OCI-LY3 (cell line): ENCODE measurements around the gene SKIDA1.

Experiments
- CTCF ChIP-seq: fragments of 200-600, 300-600 bp; sonication (generic); IDR thresholded peaks from 2 replicates; pipeline ENCODE4 v1.5.1; 2014; ENCODE audit warnings: antibody characterized with exemption, low read length, low read depth
- EZH2phosphoT487 ChIP-seq: fragments of 200-600 bp; shearing (Covaris generic); IDR thresholded peaks from 2 replicates; pipeline ENCODE4 v1.6.1; 2018; ENCODE audit warnings: antibody characterized with exemption, mixed run types, low read depth

- TF ChIP-seq CTCF (no peak), EZH2phosphoT487 (no peak)
Measured at GRCh38 chr10:21514129-21514817, 11.2 kb downstream of the SKIDA1 start.
